ENCODE measurements around the gene RNU11.
"Not testable (repeated sequence)": the region's sequence is repeated elsewhere in the genome, so short reads cannot be mapped to it uniquely, and the experiment has no call there.

RNU11 gene

GRCh38 chr1:28646040-28646439 lies 2.4 kb upstream of the RNU11 start:
- Mint-ChIP-seq H3K4me3 (no peak overlapping the region), H3K36me3 (peaks cover 57% of the 10 kb centered on the region), H3K27ac (no peak overlapping the region), H3K4me1 (peaks cover 47% of the 10 kb centered on the region), H3K9me3 (no peaks in the 10 kb centered on the region)
- no peak for DNase-seq (ENCODE audit: low spot score in 2 of 2)
- no peak for ATAC-seq

DNA sequence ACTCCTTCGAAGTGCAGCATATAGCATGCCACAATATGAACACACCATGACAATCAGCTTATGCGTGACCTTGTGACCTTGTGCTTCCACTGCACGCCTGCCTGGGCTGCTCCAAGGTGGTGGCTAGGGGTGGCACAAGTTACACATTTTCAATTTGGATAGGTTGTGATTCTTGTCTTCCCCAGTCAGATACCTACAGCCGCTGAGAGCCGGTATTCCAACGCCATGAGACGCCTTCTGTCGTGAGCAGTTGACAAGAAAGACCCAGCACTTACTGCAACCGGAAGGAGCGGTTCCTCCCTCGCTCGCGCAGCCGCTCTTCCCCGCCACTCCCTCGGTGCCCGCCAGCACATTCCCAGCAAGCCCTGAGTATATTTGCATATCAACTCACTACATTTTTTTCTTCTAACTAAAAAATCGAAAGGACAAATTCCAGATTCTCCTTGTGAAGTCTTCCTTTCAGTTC lies 359 bp upstream of the RNU11 start:
- peaks cover 32% of the 10 kb centered on the region for H3K4me1 Mint-ChIP-seq
- DNase-seq (ENCODE audit: low spot score in 2 of 2) (peak; percentile 65 to 91), ATAC-seq (peak; percentile 83)
- H3K27ac Mint-ChIP-seq, result peak overlapping the region; percentile 100
- no peaks in the 10 kb centered on the region for H3K9me3 Mint-ChIP-seq
- peaks cover 37% of the 10 kb centered on the region for H3K36me3 Mint-ChIP-seq
- H3K4me3 Mint-ChIP-seq, result peak overlapping the region; percentile 76

GRCh38 chr1:28653063-28653462 lies 4.7 kb downstream of the RNU11 start:
- not testable (repeated sequence) for DNase-seq (ENCODE audit: low spot score in 2 of 2); H3K9me3 Mint-ChIP-seq; H3K27ac Mint-ChIP-seq; ATAC-seq; H3K4me3 Mint-ChIP-seq
- Mint-ChIP-seq H3K4me1 (peaks cover 11% of the 10 kb centered on the region), H3K36me3 (peaks cover 22% of the 10 kb centered on the region)

- ATAC-seq; H3K4me3 Mint-ChIP-seq; DNase-seq (ENCODE audit: low spot score in 2 of 2); H3K27ac Mint-ChIP-seq; H3K9me3 Mint-ChIP-seq; H3K4me1 Mint-ChIP-seq: not testable (repeated sequence)
- H3K36me3 Mint-ChIP-seq, result peaks cover 13% of the 10 kb centered on the region
Observed at GRCh38 chr1:28653870-28654269, 5.5 kb downstream of the RNU11 start.

DNA sequence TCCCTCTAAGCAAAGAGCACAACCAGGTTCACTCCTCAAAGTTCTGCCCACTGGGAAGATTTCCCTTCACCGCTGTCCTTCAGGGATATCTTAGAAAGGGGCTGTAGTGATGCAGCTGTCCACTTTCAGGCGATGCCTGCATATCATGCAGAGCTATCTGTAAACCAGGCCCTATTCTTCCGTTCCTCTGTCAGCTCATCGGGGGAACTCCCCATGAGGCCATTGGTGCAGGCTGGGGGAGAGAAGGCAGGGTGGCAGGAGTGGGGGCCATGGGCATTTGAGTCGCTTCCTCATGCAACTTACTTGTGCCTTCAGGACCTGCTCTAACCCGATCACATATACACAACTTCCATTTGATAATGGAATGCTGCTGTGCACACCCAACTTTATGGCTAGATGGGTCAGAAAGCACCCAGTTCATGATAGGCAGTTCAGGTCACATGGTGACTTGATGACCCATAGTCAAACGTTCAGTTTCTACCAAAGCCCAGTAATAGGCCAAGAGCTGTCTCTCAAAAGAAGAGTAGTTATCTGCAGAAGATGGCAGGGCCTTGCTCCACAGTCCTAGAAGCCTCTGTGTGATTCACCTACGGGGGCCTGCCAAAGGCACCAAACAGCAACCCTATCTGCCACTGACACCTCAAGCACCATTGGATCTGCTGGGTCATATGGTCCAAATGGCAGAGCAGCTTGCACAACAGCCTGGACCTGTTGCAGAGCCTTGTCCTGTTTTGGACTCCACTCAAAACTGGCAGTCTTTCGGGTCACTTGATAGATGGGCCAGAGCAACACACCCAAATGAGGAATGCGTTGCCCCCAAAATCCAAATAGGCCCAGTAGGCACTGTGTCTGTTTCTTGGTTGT lies 7.3 kb downstream of the RNU11 start:
- not testable (repeated sequence) for H3K9me3 Mint-ChIP-seq; DNase-seq (ENCODE audit: low spot score in 2 of 2); H3K27ac Mint-ChIP-seq; H3K4me1 Mint-ChIP-seq; H3K36me3 Mint-ChIP-seq; H3K4me3 Mint-ChIP-seq; ATAC-seq

GRCh38 chr1:28656335-28656734 lies 7.9 kb downstream of the RNU11 start:
- DNase-seq (ENCODE audit: low spot score in 2 of 2) (no peak), ATAC-seq (no peak)
- Mint-ChIP-seq H3K4me3 (no peak overlapping the region), H3K27ac (no peak overlapping the region), H3K9me3 (no peaks in the 10 kb centered on the region), H3K4me1 (no peaks in the 10 kb centered on the region), H3K36me3 (no peaks in the 10 kb centered on the region)

- ATAC-seq (no peak), DNase-seq (ENCODE audit: low spot score in 2 of 2) (no peak)
- Mint-ChIP-seq H3K4me3 (no peak overlapping the region), H3K4me1 (peaks cover 5% of the 10 kb centered on the region), H3K27ac (peak overlapping the region; percentile 46), H3K36me3 (peaks cover 7% of the 10 kb centered on the region), H3K9me3 (no peaks in the 10 kb centered on the region)
Observed at GRCh38 chr1:28663871-28664470, 15.6 kb downstream of the RNU11 start.

DNA sequence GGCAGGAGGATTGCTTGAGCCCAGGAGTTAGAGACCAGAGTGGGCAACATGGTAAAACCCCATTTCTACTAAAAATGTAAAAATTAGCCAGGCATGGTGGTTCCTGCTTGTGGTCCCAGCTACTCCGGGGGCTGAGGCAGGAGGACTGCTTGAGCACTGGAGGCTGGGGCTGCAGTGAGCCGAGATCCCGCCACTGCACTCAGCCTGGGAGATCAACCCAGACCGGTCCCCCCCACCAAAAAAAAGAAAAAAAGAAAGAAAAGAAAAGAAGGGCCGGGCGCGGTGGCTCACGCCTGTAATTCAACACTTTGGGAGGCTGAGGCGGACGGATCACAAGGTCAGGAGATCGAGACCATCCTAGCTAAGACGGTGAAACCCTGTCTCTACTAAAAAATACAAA lies 18.4 kb downstream of the RNU11 start:
- DNase-seq (ENCODE audit: low spot score in 2 of 2) (no peak), ATAC-seq (no peak)
- Mint-ChIP-seq H3K36me3 (peaks cover 17% of the 10 kb centered on the region), H3K27ac (peak overlapping the region; percentile 32), H3K4me3 (no peak overlapping the region), H3K4me1 (peaks cover 12% of the 10 kb centered on the region), H3K9me3 (no peaks in the 10 kb centered on the region)

DNA sequence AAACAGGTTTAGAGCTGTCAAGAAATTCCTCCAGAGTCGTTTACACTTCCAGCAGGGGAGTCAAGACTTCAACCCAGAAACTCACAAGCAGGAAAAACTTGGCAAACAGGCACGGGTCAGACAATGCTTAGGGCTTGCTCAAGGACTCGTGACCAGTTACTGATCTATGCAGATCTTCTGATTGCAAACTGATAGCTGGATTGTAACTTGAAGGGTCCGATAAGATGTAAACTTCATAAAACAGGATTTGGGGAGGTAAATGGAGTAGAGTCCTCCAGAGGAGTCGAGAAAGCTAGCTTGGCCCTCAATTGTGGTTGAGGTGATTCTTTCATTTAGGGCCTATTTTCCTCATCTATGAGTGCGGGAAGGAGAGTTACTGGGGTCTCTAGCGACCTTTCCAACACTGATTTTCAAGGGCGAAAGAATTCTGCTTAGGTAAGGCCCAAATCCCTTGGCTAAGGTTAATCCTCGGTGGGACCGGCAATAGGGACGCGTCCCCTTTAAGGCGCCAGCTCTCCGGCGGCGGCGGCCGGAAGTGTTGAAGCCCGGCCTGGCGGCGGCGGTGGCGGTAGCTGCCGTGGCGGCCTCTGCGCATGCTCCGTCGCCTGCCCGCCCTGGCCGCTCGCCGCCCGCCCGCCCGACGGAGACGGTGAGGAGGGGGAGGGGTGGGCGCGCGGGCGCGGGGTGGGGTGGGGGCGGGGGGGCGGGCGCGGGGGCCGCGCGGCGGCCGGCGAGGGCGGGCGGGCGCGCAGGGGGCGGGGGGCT lies 20.0 kb downstream of the RNU11 start, which contains the start of gene GMEB1:
GMEB1 (plus strand) TSS at position 594 of the 765 bp plus-strand sequence. CDS start 14,829 bp downstream, outside the sequence.
- H3K9me3 Mint-ChIP-seq, result no peaks in the 10 kb centered on the region
- peaks cover 31% of the 10 kb centered on the region for H3K36me3 Mint-ChIP-seq

GRCh38 chr1:28668956-28669723 lies 20.7 kb downstream of the RNU11 start:
- H3K36me3 Mint-ChIP-seq, result peaks cover 37% of the 10 kb centered on the region
- DNase-seq (ENCODE audit: low spot score in 2 of 2), result peak; percentile 43 to 84
- peak; percentile 84 for ATAC-seq
- peak overlapping the region; percentile 98 for H3K27ac Mint-ChIP-seq
- no peaks in the 10 kb centered on the region for H3K9me3 Mint-ChIP-seq
- peak overlapping the region; percentile 87 for H3K4me3 Mint-ChIP-seq
- H3K4me1 Mint-ChIP-seq, result peaks cover 12% of the 10 kb centered on the region

More for the DNA sequence above, 20.0 kb downstream of the RNU11 start, which contains the start of gene GMEB1:
- DNase-seq (ENCODE audit: low spot score in 2 of 2), result peak; percentile 83 to 91
- peaks cover 12% of the 10 kb centered on the region for H3K4me1 Mint-ChIP-seq
- peak within 1 kb of the TSS; percentile 87 for H3K4me3 Mint-ChIP-seq
- peak within 1 kb of the TSS; percentile 98 for H3K27ac Mint-ChIP-seq
- peak; percentile 87 for ATAC-seq

DNA sequence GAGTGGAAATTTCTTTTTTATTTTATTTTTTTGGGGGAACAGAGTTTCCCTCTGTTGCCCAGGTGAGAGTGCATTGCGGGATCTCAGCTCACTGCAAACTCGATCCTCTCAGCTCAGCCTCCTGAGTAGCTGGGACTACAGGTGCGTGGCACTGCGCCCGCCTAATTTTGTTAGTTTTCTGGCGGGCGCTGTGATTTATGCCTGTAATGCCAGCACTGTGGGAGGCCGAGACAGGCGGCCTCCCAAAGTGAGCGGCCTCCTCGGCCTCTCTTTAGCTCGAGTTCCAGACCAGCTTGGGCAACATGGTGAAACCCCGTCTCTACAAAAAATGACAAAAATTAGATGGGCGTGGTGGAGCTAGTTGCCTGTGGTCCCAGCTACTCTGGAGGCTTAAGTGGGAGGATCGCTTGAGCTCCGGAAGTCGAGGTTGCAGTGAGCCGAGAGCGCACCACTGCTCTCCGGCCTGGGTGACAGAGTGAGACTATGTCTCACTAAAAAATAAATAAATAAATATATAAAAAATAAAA lies 22.9 kb downstream of the RNU11 start:
- Mint-ChIP-seq H3K4me1 (peaks cover 7% of the 10 kb centered on the region), H3K4me3 (peak overlapping the region; percentile 87), H3K9me3 (no peaks in the 10 kb centered on the region), H3K36me3 (peaks cover 50% of the 10 kb centered on the region), H3K27ac (no peak overlapping the region)
- no peak for ATAC-seq
- DNase-seq (ENCODE audit: low spot score in 2 of 2), result no peak

- H3K27ac Mint-ChIP-seq; H3K4me3 Mint-ChIP-seq; DNase-seq (ENCODE audit: low spot score in 2 of 2); ATAC-seq; H3K9me3 Mint-ChIP-seq; H3K4me1 Mint-ChIP-seq: not testable (repeated sequence)
- H3K36me3 Mint-ChIP-seq, result peaks cover 49% of the 10 kb centered on the region
Observed at GRCh38 chr1:28672971-28673370, 24.6 kb downstream of the RNU11 start.

DNA sequence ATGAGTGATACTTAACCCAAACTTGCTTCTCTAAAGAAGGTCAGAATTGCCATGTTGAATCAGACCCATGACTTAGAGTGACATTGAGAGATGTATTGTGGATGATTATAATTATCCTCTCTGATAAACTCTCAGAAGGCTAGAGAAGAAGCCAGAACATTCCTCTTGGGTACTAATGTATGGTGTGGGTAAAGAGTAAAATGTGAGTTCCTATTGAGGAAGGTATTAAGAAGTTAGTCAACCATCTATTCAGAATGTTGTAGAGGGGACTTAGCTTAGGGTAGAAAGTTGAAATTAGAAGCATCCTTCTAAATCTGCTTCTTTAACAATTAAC lies 27.5 kb downstream of the RNU11 start:
- no peak overlapping the region for H3K27ac Mint-ChIP-seq
- ATAC-seq (no peak), DNase-seq (ENCODE audit: low spot score in 2 of 2) (no peak)
- H3K36me3 Mint-ChIP-seq, result peaks cover 46% of the 10 kb centered on the region
- no peak overlapping the region for H3K4me3 Mint-ChIP-seq
- H3K9me3 Mint-ChIP-seq, result no peaks in the 10 kb centered on the region
- H3K4me1 Mint-ChIP-seq, result peaks cover under 1% of the 10 kb centered on the region

GRCh38 chr1:28680151-28680550 lies 31.8 kb downstream of the RNU11 start:
- Mint-ChIP-seq H3K4me1 (peaks cover 7% of the 10 kb centered on the region), H3K36me3 (peaks cover 64% of the 10 kb centered on the region), H3K9me3 (no peaks in the 10 kb centered on the region), H3K27ac (no peak overlapping the region), H3K4me3 (no peak overlapping the region)
- ATAC-seq (no peak), DNase-seq (ENCODE audit: low spot score in 2 of 2) (no peak)
